Ovary (tissue), 3 donors: Measurements from ENCODE around the gene SNRNP48.

Source experiments
- EP300 ChIP-seq: sonication (generic); formaldehyde crosslinking; IDR thresholded peaks from one replicate; pipeline ENCODE4 v1.6.1; 2017; ENCODE audit warnings: antibody characterized with exemption
- TF ChIP-seq, protein P1 (sequence below), 3 donors: fragments of 450-650 bp in 2 of 3; fragments of 200-600 bp in 1 of 3; IDR thresholded peaks; one replicate each; pipeline versions ENCODE4 v1.5.1 to v1.8.0; 2016 to 2022; ENCODE audit warnings: antibody characterized with exemption in 3 of 3, mild to moderate bottlenecking in 1 of 3
- donor health status: DM: no; HTN: no; CAD: no.

DNA sequence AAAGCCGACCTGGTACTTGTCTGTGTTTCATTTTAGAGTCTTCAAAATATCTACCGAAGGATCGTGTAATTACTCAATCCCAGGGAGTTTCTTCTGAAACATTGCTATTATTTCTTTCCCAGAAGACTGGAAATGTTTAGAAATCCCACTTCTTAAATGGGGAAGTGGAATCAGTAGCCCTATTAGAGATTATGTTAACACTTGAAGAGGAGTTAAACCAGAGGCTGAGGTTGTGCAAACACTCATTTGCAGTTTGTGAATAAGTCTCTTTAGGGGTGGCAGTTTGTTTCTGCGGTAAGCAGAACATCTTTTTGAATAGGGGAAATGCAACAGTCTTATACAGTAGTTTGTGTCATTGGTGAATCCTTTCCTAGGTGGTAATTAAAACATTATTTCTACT, 27.2 kb upstream of the SNRNP48 start:
- TF ChIP-seq EP300, result no peak
- TF ChIP-seq, protein P1, sequence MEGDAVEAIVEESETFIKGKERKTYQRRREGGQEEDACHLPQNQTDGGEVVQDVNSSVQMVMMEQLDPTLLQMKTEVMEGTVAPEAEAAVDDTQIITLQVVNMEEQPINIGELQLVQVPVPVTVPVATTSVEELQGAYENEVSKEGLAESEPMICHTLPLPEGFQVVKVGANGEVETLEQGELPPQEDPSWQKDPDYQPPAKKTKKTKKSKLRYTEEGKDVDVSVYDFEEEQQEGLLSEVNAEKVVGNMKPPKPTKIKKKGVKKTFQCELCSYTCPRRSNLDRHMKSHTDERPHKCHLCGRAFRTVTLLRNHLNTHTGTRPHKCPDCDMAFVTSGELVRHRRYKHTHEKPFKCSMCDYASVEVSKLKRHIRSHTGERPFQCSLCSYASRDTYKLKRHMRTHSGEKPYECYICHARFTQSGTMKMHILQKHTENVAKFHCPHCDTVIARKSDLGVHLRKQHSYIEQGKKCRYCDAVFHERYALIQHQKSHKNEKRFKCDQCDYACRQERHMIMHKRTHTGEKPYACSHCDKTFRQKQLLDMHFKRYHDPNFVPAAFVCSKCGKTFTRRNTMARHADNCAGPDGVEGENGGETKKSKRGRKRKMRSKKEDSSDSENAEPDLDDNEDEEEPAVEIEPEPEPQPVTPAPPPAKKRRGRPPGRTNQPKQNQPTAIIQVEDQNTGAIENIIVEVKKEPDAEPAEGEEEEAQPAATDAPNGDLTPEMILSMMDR (IDR thresholded peaks at IDR 0.05), result no peak
